Measurements from ENCODE around the gene ADAMTS13. TPM values are rescaled to one million over a fixed set of nuclear protein-coding genes. Genes with fewer than 3 reads are reported as not detected.

ADAMTS13 gene
- total RNA-seq, 1 experiment from 2014 or later: 12.0 TPM

- TF ChIP-seq, protein P1, sequence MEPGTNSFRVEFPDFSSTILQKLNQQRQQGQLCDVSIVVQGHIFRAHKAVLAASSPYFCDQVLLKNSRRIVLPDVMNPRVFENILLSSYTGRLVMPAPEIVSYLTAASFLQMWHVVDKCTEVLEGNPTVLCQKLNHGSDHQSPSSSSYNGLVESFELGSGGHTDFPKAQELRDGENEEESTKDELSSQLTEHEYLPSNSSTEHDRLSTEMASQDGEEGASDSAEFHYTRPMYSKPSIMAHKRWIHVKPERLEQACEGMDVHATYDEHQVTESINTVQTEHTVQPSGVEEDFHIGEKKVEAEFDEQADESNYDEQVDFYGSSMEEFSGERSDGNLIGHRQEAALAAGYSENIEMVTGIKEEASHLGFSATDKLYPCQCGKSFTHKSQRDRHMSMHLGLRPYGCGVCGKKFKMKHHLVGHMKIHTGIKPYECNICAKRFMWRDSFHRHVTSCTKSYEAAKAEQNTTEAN (CRISPR knock-in tag; IDR thresholded peaks at IDR 0.05): no peak
- TF ChIP-seq RORB (CRISPR knock-in tag; IDR thresholded peaks at IDR 0.05) (no peak), OVOL2 (CRISPR knock-in tag; IDR thresholded peaks at IDR 0.05; ENCODE audit: borderline replicate concordance) (no peak), CREM (CRISPR knock-in tag; IDR thresholded peaks at IDR 0.05) (no peak), ZNF416 (CRISPR knock-in tag; IDR thresholded peaks at IDR 0.05) (no peak), JAZF1 (CRISPR knock-in tag; IDR thresholded peaks at IDR 0.05) (no peak), SOX15 (CRISPR knock-in tag; IDR thresholded peaks at IDR 0.05) (no peak), NFE2L1 (CRISPR knock-in tag; IDR thresholded peaks at IDR 0.05) (no peak), NFYB (CRISPR knock-in tag; conservative IDR thresholded peaks at IDR 0.05; ENCODE audit: low read depth) (no peak), ATF6 (CRISPR knock-in tag; IDR thresholded peaks at IDR 0.05) (no peak), ATF1 (CRISPR knock-in tag; IDR thresholded peaks at IDR 0.05) (no peak), ZNF121 (CRISPR knock-in tag; IDR thresholded peaks at IDR 0.05) (no peak)
Observed at GRCh38 chr9:133453651-133454050, 31.5 kb downstream of the ADAMTS13 start (continued).

DNA sequence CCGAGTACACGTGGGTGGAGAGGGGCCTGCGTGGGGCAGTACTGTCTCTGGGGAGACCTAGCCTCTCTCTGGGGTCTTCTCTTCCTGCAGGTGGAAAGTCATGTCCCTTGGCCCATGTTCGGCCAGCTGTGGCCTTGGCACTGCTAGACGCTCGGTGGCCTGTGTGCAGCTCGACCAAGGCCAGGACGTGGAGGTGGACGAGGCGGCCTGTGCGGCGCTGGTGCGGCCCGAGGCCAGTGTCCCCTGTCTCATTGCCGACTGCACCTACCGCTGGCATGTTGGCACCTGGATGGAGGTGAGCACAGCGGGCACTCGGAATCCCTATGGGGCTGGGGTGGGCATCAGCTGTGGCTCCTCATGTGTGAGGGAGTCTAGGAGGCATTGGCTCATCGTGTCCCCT, 32.2 kb downstream of the ADAMTS13 start:
- POLR2A ChIA-PET: no interaction called here
- Mint-ChIP-seq H3K27me3 (ENCODE audit: low read depth) (no peaks in the 10 kb centered on the region), H3K4me1 (peaks cover 10% of the 10 kb centered on the region), H3K9me3 (no peaks in the 10 kb centered on the region), H3K27ac (no peak overlapping the region), H3K4me3 (no peak overlapping the region), H3K36me3 (no peaks in the 10 kb centered on the region)
- CTCF ChIA-PET: interaction anchor here (1.2 to 1.4 kb wide), 3 partner anchors 17 to 33 kb away, joined by 3 to 4 read pairs (median 4); no protein-coding TSS in a partner anchor
- no peak for DNase-seq (ENCODE audit: low spot score)
- no peak for ATAC-seq
- TF ChIP-seq, protein P2, sequence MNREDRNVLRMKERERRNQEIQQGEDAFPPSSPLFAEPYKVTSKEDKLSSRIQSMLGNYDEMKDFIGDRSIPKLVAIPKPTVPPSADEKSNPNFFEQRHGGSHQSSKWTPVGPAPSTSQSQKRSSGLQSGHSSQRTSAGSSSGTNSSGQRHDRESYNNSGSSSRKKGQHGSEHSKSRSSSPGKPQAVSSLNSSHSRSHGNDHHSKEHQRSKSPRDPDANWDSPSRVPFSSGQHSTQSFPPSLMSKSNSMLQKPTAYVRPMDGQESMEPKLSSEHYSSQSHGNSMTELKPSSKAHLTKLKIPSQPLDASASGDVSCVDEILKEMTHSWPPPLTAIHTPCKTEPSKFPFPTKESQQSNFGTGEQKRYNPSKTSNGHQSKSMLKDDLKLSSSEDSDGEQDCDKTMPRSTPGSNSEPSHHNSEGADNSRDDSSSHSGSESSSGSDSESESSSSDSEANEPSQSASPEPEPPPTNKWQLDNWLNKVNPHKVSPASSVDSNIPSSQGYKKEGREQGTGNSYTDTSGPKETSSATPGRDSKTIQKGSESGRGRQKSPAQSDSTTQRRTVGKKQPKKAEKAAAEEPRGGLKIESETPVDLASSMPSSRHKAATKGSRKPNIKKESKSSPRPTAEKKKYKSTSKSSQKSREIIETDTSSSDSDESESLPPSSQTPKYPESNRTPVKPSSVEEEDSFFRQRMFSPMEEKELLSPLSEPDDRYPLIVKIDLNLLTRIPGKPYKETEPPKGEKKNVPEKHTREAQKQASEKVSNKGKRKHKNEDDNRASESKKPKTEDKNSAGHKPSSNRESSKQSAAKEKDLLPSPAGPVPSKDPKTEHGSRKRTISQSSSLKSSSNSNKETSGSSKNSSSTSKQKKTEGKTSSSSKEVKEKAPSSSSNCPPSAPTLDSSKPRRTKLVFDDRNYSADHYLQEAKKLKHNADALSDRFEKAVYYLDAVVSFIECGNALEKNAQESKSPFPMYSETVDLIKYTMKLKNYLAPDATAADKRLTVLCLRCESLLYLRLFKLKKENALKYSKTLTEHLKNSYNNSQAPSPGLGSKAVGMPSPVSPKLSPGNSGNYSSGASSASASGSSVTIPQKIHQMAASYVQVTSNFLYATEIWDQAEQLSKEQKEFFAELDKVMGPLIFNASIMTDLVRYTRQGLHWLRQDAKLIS (CRISPR knock-in tag; IDR thresholded peaks at IDR 0.05; ENCODE audit: borderline replicate concordance): no peak
- TF ChIP-seq ELF4 (CRISPR knock-in tag; IDR thresholded peaks at IDR 0.05; ENCODE audit: low read depth) (no peak), TEAD4 (CRISPR knock-in tag; IDR thresholded peaks at IDR 0.05) (no peak), ZNF425 (CRISPR knock-in tag; conservative IDR thresholded peaks at IDR 0.05) (no peak), ZNF232 (CRISPR knock-in tag; IDR thresholded peaks at IDR 0.05) (no peak)
